PC-9 (cell line): ENCODE results near the gene TMEM163. TPM values are rescaled to one million over a fixed set of nuclear protein-coding genes. Genes with fewer than 3 reads are reported as not detected.

Experiments used
- BruUV-seq: library from RNA; stranded (reverse); fragments of 400-500 nt; replicated peaks from 2 replicates; lab custom pipeline; 2021; lab: Mats Ljungman, UMichigan
- CTCF ChIA-PET: fragments of 300-600 bp; sonication (Branson Sonifier 250); formaldehyde crosslinking; loops from one replicate; lab custom pipeline; 2022; ENCODE audit warnings: antibody characterized with exemption; lab: Charles Lee
- POLR2A ChIA-PET: fragments of 300-600 bp; sonication (Branson Sonifier 250); formaldehyde crosslinking; loops from one replicate; lab custom pipeline; 2022; ENCODE audit warnings: antibody characterized with exemption; ENCODE audit not compliant: unreplicated experiment; lab: Charles Lee
- DNase-seq, 2 experiments: peaks; one replicate each; pipeline versions ENCODE4 v3.0.0 to v3.0.0-alpha.2; 2015 to 2022; ENCODE audit warnings: mixed read lengths in 1 of 2
- H2AFZ ChIP-seq: fragments of 200-600 bp; sonication (generic); 2 replicates; pipeline ENCODE4 v1.8.1; 2017; ENCODE audit warnings: antibody characterized with exemption
- H3F3A ChIP-seq: fragments of 200-600 bp; sonication (generic); 2 replicates; pipeline ENCODE4 v1.8.1; 2017; ENCODE audit warnings: antibody characterized with exemption, mild to moderate bottlenecking, low read depth; ENCODE audit not compliant: insufficient read depth
- H3K27ac ChIP-seq: fragments of 200-600 bp; sonication (generic); 2 replicates; pipeline ENCODE4 v1.6.1; 2016; ENCODE audit warnings: mixed run types
- H3K27me3 ChIP-seq: fragments of 200-600 bp; sonication (generic); 2 replicates; pipeline ENCODE4 v1.6.1; 2016; ENCODE audit warnings: low read depth, mixed run types; ENCODE audit not compliant: insufficient read depth
- H3K36me3 ChIP-seq: fragments of 200-600 bp; sonication (generic); 2 replicates; pipeline ENCODE4 v1.6.1; 2016; ENCODE audit warnings: low read depth, mixed run types
- H3K4me1 ChIP-seq: fragments of 200-600 bp; sonication (generic); replicated peaks from 2 replicates; pipeline ENCODE4 v1.6.1; 2016; ENCODE audit warnings: mixed run types; ENCODE audit not compliant: insufficient read depth
- H3K4me2 ChIP-seq: fragments of 200-600 bp; sonication (generic); 2 replicates; pipeline ENCODE4 v1.6.1; 2017; ENCODE audit warnings: mixed run types
- H3K4me3 ChIP-seq: fragments of 200-600 bp; sonication (generic); 2 replicates; pipeline ENCODE4 v1.6.1; 2016; ENCODE audit warnings: mixed run types
- H3K79me2 ChIP-seq: fragments of 200-600 bp; sonication (generic); 2 replicates; pipeline ENCODE4 v1.6.1; 2017; ENCODE audit warnings: low read depth, mixed run types
- H3K9me2 ChIP-seq: fragments of 200-600 bp; sonication (generic); 2 replicates; pipeline ENCODE4 v1.8.1; 2017; ENCODE audit warnings: mild to moderate bottlenecking; ENCODE audit not compliant: insufficient read depth
- H3K9me3 ChIP-seq: fragments of 200-600 bp; sonication (generic); 2 replicates; pipeline ENCODE4 v1.8.1; 2016; ENCODE audit warnings: low read depth; ENCODE audit not compliant: insufficient read depth
- H4K20me1 ChIP-seq: fragments of 200-600 bp; sonication (generic); 2 replicates; pipeline ENCODE4 v1.8.1; 2017; ENCODE audit not compliant: insufficient read depth
- CTCF ChIP-seq: fragments of 200-600 bp; sonication (generic); conservative IDR thresholded peaks from 2 replicates; pipeline ENCODE4 v1.6.1; 2017; ENCODE audit warnings: mixed run types, antibody characterized with exemption, mild to moderate bottlenecking, moderate library complexity
- EZH2 ChIP-seq: fragments of 200-600 bp; sonication (generic); IDR thresholded peaks from 2 replicates; pipeline ENCODE4 v1.8.0; 2017; ENCODE audit warnings: antibody characterized with exemption, low read depth
- intact Hi-C: fragments of 100-400 bp; cut with micrococcal nuclease; formaldehyde crosslinking; loops from one replicate; pipeline ENCODE4 v1.10.0; 2022; ENCODE audit not compliant: unreplicated experiment
- total RNA-seq: library from RNA; stranded (reverse); gene quantifications from 2 replicates; pipeline ENCODE4 v1.2.3, GENCODE V29; 2021

TMEM163 gene
- total RNA-seq, 1 experiment from 2014 or later: 1.4 TPM

DNA sequence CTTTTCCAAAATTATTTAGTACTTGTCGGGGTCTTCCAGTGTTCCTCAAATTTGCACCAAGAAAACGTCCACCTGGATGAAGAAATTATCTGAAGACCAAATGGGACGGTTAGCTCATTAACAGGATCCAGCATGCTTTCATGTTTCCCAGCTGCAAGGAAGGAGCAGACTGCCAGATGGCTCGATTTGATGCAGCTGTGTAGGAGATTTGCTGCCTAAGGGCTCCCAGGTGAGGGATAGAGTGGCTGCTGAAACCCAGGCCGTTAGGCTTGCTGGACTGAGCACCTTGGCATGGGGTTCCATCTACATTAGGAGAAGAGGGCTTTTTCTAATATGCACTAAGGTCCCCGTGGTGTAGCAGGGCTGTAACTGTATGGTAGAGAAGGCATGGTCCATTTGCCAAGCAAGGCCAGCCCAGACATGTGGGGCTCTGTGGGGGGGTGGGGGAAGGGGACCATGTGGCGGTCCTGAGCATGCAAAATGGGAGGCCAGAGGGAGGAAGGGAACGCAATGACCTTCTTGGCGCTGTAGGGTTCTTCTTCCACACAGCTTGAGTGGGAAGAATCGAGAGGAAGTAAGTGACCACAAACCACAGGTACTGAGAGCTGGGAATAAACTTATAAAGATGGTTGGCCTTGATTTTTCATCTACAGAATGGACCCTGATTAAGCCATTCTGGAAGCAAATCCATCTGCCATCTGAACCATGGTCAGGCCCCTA, 144.0 kb downstream of the TMEM163 start:
- Histone ChIP-seq H3K4me3 (no peak overlapping the region), H3F3A (no peaks in the 10 kb centered on the region), H3K9me3 (no peaks in the 10 kb centered on the region), H3K4me2 (no peak overlapping the region), H2AFZ (no peak overlapping the region), H3K4me1 (no peaks in the 10 kb centered on the region), H3K79me2 (no peaks in the 10 kb centered on the region), H3K36me3 (no peaks in the 10 kb centered on the region), H3K27me3 (no peaks in the 10 kb centered on the region), H3K9me2 (no peaks in the 10 kb centered on the region), H3K27ac (no peak overlapping the region), H4K20me1 (no peaks in the 10 kb centered on the region)
- TF ChIP-seq CTCF (no peak), EZH2 (no peak)
- CTCF ChIA-PET: no interaction called here
- POLR2A ChIA-PET: no interaction called here
- intact Hi-C loops: no loop called here
- no TSS peak for BruUV-seq
- DNase-seq: no peak

DNA sequence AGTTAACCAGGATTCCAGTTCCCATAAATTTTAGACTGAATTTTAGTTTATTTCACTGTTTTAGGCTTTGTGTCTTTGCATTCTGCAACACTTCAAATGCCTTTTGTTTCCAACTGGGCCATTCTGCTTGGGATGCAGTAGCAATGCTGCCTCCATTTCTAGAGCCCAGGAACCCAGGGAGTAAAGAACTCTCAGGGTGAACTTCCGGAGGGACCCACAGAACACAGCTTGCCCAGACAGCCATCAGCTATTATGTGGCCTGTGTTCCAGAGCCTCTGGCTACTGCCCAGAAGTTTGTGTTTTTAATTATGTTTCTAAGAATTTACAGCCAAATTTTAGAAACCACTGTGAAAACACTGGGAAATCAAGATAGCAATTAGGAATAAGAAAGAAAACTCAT, 145.1 kb downstream of the TMEM163 start:
- H3K9me3 ChIP-seq: no peaks in the 10 kb centered on the region
- H3K36me3 ChIP-seq: no peaks in the 10 kb centered on the region
- ChIA-PET CTCF (no interaction called here), POLR2A (no interaction called here)
- H3K27ac ChIP-seq: no peak overlapping the region
- H3K4me2 ChIP-seq: no peak overlapping the region
- no peaks in the 10 kb centered on the region for H3K9me2 ChIP-seq
- no peak for TF ChIP-seq CTCF
- TF ChIP-seq EZH2: no peak
- no peaks in the 10 kb centered on the region for H3K27me3 ChIP-seq
- H3K4me1 ChIP-seq: no peaks in the 10 kb centered on the region
- H3F3A ChIP-seq: no peaks in the 10 kb centered on the region
- no peak overlapping the region for H3K4me3 ChIP-seq
- no TSS peak for BruUV-seq
- H3K79me2 ChIP-seq: no peaks in the 10 kb centered on the region
- intact Hi-C loops: no loop called here
- no peak for DNase-seq
- no peaks in the 10 kb centered on the region for H4K20me1 ChIP-seq
- H2AFZ ChIP-seq: no peak overlapping the region

DNA sequence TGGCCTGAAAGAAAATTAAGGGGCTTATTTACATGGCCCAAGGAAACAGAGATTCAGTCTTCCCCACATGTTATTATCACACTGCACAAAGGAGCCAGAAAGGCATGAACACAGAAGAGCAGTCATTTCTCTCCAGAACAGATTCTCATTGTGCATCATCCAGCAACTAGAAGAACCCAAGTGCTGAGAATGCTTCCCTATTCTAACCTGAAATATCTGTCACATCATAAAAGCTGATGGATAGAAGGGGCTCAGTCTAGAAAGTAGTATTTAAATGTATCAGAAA, 145.8 kb downstream of the TMEM163 start:
- intact Hi-C loops: no loop called here
- H3K27me3 ChIP-seq: no peaks in the 10 kb centered on the region
- no peak overlapping the region for H3K27ac ChIP-seq
- H3K9me2 ChIP-seq: no peaks in the 10 kb centered on the region
- no peak overlapping the region for H2AFZ ChIP-seq
- no TSS peak for BruUV-seq
- no peaks in the 10 kb centered on the region for H3K79me2 ChIP-seq
- no peak overlapping the region for H3K4me3 ChIP-seq
- H4K20me1 ChIP-seq: no peaks in the 10 kb centered on the region
- no peak for TF ChIP-seq EZH2
- TF ChIP-seq CTCF: no peak
- ChIA-PET POLR2A (no interaction called here), CTCF (no interaction called here)
- no peaks in the 10 kb centered on the region for H3K36me3 ChIP-seq
- H3F3A ChIP-seq: no peaks in the 10 kb centered on the region
- no peak for DNase-seq
- no peaks in the 10 kb centered on the region for H3K9me3 ChIP-seq
- no peaks in the 10 kb centered on the region for H3K4me1 ChIP-seq
- H3K4me2 ChIP-seq: no peak overlapping the region
